Dedifferentiated amniotic fluid mesenchymal stem cell (primary cell): ENCODE measurements around the gene AKR1D1.
"Not testable (repeated sequence)": the region's sequence is repeated elsewhere in the genome, so short reads cannot be mapped to it uniquely, and the experiment has no call there.

Experiments
- DNase-seq: peaks from one replicate; pipeline ENCODE4 v3.0.0-alpha.2; 2016; ENCODE audit errors: extremely low spot score

Gene AKR1D1

DNA sequence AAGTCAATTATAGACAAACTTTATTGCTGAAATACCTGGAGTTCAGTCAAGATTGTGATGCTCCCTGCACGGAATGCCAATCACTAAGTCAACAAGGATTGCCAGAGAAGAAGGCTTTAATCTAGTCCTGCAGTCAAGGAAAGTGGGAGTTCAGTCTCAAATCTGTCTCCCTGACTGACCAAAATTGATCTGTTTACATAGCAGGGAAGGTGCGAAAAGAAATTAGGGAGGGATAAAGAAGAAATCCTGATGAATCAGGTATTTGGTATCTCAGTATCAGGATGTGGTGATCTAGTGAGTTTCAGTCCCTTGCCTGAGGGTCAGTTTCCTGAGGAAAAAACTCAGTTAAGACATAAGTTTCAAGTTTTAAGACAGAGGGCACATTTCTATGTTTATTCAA is 2.1 kb upstream of the AKR1D1 start:
- no peak for DNase-seq

DNA sequence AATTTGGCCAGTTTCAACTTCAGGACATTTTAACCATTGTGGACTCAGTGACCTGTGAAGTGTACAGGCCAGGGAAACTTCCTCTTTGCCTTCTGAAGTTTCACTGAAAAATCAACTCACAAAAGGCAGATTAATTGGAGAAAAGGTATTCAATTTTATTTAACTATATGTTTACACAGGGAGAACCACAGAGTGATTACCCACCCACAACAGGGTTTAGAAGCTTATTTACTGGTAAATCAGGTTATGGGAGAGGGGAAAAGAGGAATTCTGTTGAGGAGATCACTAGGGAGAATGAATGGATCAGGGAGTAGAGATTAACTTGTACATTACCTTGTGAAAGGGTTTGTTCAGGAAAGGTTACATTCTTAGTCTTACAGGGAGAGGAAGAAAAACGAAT is 1.7 kb upstream of the AKR1D1 start:
- DNase-seq = no peak

DNA sequence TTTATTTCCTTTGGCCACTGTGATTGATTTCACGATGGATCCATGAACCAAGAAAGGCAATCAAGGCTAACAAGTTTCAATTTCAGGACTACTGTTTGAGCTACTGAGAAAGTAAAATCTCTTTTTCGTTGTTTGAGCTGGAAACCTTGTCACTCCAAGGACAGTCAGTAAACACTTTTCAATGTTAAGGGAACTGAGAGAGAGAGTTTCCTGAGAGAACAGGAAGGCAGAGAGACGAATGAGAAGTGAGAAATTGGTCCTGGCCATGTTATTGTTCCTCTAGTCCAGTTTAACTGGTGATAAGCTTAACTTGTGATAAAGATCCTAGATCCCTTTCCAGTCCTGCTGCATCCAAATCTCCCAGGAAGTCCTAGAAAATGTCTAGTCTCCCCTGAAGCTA is 909 bp upstream of the AKR1D1 start:
- no peak for DNase-seq

DNA sequence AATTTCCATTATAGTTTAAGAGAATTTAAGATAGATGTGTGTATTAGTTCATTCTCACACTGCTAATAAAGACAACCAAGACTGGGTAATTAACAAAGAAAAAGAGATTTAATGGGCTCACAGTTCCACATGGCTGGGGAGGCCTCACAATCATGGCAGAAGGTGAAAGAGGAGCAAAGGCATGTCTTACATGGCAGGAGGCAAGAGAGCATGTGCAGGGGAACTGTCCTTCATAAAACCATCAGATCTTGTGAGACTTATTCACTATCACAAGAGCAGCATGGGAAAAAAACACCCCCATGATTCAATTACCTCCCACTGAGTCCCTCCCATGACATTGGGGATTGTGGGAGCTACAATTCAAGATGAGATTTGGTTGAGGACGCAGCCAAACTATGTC is 473 bp upstream of the AKR1D1 start:
- DNase-seq = not testable (repeated sequence)

DNA sequence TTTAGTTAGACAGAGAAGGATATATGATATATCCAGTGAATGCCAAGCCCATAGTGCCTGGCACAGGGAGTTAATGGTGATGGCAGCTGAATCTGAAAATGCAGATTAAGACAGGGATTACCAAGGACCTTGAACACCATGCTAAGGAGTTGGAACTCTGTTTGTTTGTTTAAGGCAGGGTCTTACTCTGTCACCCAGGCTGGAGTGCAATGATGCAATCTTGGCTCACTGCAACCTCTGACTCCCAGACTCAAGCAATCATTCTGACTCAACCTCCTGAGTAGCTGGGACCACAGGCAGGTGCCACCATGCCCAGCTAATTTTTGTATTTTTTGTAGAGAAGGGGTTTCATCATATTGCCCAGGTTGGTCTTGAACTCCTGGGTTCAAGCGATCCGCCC is 1.6 kb downstream of the AKR1D1 start:
- DNase-seq = no peak

DNA sequence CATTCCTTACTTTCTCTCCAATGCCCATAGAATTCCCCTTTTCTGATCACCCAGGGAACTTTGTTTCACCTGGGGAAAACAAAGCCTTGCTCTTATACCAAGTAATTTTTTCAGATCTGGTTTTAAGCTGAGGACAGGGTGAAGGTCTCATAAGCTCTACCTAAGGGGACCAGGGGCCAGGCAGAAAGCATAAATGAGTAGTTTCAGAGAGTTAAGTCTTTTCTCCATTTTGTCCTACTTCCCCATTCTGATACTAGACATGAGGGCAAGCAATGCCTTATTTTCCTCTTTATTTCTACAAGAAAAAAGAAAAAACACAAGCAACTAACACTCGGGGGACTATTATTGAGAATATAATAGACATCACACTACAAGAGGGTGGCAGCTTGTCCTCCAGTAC is 2.9 kb downstream of the AKR1D1 start:
- DNase-seq = no peak

DNA sequence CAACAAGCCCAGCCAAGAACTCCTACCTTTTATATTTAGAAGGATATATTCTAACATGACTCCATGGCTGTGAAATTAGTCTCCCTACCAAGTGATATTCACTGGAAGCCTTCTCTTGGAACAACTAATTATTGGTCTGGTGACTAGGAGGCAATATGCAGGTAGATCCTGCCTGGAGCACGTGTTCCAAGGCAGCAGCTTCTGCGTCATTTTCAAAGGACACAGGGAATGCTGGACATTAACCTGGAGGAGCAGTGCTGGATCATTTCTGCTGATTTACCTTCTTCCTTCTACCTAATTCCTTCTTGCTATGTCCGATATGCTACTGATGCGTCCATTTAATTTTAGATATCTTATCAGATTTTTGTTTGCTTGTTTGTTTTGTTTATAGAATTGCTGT is 5.6 kb downstream of the AKR1D1 start:
- no peak for DNase-seq

DNA sequence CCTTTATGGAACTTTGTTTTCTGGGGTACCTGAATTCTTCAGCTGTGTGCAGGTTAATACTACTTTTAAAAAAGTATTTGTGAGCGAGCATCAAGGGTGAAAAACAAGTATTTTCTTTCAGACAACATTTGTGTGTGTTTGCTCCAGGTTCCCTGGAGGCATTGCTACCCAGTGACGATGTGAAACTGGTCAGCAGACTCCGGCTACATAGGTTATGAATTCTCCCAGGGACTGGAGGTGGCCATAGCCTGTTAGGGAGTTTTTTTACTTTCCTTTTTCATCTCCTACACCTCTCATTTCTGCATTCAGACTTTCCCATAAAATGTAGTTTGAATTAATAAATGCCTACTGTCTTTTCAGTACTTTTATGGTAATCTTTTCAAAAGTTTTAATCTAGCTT is 7.6 kb downstream of the AKR1D1 start:
- no peak for DNase-seq

DNA sequence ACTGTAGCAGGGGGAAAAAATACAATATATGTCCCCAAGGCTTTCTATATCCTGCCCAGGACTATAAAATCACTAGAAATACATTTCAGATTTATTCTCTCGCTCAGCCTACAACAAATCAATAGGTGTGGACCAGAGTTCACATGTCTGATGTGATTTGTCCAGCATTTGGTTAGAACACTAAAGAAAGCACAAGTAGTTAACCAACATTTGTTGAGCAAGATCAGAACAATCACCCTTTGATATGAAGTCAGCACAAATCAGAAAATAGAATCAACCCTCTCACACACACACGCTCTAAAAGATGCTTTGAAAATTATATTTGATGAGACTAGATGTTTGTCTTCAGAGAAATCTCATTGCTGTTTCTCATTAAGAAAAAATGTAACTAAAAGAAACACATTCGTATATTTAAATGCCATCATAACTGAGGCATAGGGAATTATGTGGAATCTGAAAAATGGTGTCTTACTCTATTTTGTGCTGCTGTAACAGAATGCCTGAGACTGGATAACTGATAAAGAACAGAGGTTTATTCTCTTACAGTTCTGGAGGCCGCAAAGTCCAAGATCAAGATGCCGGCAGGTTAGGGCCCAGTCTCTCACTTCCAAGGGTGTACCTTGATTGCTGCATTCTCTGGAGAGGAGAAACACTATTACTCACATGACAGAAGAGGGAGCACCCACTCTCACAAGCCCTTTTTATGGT is 10.5 kb downstream of the AKR1D1 start:
- DNase-seq = no peak

DNA sequence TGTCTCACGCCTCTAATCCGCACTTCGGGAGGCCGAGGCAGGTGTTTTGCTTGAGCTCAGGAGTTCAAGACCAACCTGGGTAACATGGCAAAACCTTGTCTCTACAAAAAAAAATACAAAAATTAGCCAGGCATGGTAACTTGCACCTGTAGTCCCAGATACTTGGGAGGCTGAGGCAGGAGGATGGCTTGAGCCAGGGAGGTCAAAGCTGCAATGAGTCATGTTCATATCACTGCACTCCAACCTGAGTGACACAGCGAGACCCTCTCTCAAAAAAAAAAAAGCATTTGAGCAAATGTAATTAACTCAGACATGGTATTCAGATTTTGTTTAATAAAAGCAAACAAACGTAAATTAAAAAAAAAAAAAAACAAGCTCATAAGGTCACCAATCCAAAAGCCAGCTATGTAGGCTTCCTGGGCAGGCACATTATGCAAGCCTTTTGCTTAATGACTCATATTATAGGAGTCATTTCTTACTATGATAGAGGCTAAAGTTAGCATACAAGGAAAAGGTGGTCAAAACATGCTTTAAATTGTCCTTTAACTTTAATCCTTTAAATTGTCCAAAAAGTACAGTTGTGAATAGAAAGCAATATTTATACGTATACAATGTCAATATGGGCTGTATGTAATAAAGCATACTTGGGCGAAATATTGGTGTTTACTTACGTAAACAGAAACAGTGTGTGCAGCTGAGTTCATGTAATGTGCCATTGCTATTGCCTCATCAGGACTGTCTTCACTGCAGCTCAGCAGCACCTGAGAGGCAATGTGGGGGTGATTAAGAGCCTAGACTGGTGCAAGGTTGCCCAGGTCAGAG is 13.0 kb downstream of the AKR1D1 start:
- no peak for DNase-seq

DNA sequence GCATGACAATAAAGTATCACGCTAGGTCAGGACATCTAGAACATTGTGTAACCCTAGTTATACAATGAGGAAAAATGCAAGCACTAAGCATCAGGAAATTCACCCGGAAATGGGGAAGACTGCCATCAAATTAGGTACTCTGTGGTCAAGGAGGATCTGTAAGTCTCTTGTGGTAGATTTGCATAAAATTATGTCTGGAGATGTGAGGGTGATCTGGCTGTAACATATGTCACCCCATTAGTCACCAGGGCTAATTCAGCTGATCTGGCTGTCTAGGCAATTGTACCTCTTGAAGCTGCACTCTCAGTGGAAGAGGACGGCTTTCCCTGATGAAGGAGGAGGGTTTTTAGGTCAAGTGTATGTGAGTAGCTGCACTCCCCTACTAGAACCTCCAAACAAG is 14.8 kb downstream of the AKR1D1 start:
- DNase-seq = no peak

DNA sequence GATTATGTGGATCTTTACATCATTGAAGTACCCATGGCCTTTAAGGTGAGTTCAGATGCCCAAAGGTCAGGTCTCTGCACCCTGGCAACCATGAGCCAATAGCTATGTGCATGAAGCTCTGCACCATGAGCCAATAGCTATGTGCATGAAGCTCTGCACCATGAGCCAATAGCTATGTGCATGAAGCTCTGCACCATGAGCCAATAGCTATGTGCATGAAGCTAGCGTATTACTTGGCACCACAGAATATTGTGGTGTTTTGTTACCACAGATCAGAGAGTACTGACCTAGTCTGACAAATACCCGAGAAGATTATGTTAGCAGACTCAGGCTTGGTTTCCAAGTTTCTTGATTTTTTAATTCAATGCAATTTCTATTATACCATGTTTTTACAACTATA is 15.6 kb downstream of the AKR1D1 start:
- not testable (repeated sequence) for DNase-seq

DNA sequence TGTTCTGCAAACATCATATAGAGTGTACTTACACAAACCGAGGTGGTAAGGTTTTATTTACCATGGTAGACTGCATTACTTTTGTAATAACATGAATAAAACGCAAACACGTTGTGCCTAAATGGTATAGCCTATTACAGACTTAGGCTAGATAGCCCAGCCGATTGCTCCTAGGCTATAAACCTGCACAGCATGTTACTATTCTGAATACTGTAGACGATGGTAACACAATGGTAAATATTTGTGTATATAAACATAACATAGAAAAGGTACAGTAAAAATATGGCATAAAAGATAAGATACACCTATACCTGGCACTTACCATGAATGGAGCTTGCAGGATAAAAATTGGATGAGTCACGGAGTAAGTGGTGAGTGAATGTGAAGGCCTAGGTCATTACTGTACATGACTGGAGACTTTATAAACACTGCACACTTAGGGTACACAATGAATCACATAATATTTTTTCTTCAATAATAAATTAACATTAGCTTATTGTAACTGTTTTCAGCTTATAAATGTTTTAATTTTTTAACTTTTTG is 16.3 kb downstream of the AKR1D1 start:
- no peak for DNase-seq

DNA sequence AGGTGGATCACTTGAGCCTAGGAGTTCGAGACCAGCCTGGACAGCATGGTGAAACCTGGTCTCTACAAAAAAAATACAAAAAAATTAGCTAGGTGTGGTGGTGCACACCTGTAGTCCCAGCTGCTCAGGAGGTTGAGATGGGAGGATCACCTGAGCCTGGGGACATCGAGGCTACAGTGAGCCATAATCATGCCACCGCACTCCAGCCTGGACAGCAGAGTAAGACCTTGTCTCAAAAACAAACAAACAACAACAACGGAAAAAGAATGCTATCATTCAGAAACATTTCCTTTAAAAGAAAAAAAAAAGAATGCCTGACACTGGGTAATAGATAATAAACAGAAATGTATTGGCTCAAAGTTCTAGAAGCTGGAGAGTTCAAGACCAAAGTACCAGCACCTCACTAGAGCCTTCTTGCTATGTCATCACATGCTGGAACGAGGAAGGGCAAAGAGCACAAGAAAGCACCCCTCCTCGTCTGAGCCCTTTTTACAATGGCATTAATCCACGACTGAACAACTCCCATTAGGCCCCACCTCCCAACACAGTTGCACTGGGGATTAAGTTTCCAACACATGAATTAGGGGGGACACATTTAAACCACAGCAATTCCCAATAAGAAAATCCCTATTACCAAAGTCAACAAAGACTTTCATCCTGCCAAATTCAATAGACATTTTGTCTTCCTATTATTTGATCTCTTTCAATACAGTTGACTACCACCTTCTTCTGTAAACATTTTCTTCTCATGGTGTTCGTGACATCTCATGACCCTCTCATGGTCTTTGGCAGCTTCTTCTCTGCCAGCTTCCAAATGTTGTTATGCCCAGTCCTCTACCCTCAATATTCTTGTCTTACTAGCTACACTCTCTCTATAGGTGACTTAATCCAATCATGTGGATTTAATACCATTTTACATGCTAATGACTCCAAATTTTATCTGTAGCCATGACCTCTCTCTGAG is 20.0 kb downstream of the AKR1D1 start:
- DNase-seq = no peak

DNA sequence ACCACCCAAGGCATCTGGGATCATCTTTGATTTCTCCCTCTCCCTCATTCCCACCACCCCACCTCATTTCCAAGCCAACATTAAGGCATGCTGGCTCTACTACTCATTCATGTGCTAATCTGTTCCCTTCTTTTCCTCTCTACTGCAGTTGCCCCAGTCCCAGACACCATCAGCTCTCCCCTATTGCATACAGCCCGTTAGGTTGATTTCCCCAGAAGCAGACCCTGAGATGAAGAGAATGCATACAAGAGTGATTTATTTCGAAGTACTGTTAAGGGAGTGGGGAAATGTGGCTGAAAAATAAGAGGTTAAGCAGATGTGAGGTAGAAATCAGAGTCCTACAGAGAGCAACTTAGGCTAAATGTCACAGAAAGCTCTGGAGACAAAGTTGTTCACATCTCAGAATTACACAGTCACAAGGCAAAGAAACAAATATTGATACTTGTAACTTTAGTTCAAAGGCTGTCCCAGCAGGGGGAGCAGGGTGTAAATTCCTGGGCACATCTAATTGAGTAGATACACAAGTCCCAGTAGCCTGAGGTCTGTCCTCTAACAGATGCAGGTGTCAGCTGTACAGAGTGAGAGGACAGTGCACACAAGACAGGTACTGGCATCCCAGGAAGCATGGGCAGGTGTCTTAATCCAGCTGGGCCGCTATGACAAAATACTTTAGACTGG is 20.9 kb downstream of the AKR1D1 start:
- no peak for DNase-seq

DNA sequence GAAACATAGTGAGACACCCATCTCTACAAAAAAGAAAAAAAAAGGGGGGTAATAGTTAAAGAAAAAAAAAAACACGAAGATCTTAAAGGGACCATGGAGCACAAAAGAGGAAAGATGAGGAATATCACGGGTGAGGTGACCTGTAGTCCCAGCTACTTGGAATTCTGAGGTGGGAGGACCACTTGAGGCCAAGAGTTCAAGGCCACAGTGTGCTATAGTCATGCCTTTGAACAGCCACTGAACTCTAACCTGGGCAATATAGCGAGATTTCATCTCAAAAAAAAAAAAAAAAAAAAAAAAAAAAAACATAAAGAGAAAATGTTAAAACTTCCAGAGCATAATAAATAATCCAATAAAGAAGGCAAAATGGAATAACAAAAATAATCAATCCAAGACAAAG is 23.6 kb downstream of the AKR1D1 start:
- DNase-seq = no peak

DNA sequence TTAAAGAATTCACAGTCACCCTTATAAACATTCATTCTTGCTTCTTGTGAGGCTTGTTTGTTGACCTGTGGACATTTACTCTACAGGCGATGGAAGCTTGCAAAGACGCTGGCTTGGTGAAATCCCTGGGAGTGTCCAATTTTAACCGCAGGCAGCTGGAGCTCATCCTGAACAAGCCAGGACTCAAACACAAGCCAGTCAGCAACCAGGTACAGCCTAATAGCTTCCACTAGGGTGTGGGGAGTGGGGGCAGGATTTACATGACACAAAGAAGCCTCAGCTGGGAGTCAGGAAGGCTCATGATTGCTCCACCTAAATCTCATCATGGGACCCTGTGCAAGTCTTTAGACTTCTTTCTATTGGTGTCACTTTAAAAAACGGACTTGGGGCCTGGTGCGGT is 29.0 kb downstream of the AKR1D1 start:
- no peak for DNase-seq

DNA sequence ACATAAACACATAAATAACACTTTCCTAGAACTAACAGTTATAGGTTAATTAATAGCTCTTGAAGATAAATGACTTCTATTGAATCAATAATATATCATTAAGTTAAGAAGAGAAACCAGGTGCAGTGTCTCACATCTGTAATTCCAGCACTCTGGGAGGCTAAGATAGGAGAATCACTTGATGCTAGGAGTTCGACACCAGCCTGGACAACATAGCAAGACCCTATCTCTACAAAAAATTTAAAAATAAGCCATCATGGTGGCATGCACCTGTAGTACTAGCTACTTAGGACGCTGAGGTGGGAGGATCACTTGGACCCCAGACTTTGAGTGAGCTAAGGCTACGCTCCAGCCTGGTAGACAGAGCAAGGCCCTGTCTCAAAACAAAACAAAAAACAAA is 38.8 kb downstream of the AKR1D1 start:
- no peak for DNase-seq

DNA sequence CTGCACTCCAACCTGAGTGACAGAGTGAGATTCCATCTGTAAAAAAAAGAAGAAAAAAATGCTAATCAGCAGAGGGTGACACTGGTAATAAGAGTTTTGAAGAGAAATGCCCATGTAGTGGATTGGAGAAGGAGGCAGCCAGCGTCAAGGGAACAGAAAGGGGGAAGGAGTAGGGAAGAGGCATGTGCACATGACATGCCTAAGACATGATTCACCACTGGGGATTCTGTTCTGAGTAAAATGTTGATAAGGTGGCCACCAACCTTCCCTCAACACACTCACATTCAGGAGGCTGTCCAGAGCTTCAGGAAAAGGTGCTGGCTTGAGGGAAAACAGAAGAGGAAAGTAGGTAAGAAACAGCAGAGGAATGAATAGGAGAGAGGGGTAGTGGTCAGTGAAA is 39.9 kb downstream of the AKR1D1 start:
- DNase-seq = no peak

DNA sequence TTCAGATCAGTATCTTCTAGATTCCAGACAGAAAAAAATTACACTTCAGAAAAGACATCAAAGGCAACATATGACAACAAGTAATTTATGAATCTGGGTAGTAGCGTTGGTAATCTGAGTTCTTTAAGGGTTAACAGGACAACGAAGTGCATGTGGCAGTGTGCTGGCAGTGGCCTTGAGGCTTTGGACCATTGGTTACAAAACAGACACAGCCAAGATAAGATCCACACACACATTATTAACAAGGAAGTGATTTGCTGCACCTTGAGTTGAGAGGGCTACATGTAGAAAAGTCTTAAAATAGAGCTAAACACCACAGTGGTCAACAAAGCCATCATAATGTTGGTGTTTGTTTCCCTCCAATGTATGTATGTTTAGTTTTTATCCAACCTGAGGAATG is 40.6 kb downstream of the AKR1D1 start:
- DNase-seq = no peak

DNA sequence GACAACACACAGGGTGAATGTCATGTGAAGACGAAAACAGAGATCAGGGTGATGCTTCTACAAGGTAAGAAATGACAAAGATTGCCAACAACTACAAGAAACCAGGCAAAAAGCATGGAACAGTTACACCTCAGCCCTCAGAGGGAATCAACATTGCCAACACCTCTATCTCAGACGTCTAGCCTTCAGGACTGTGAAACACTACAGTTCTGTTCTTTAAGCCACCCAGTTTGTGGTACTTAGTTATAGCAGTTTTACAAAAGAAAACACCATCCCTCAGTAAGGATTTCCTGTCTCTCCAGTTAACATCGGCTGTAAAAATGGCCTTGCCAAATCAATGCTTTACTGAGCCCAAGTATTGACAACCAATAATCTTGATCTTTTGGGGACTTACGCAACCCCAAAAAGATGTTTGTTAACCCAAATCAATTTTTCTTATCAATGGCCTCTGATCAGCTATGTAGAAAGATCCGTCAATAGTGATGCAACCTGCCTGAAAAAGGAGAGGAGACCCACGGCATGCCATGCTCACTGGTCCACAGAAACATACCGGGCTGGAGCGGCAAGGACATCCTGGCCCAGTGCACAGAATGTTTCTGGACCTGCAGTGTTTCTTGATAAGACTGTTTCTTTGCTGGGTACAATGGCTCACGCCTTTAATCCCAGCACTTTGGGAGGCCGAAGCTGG is 44.0 kb downstream of the AKR1D1 start:
- no peak for DNase-seq
